GM23248 (cell line): ENCODE measurements around the gene PPP2R5C.

Source experiments
- EZH2 ChIP-seq: fragments of 200-600 bp; sonication (generic); IDR thresholded peaks from 2 replicates; pipeline ENCODE4 v1.6.1; 2018; ENCODE audit warnings: antibody characterized with exemption, mild to moderate bottlenecking; ENCODE audit not compliant: insufficient read depth, poor library complexity, severe bottlenecking
- EZH2phosphoT487 ChIP-seq: fragments of 200-600 bp; sonication (generic); IDR thresholded peaks from 2 replicates; pipeline ENCODE4 v1.6.1; 2018; ENCODE audit warnings: antibody characterized with exemption, moderate library complexity, mild to moderate bottlenecking, low read depth; ENCODE audit not compliant: insufficient read depth

DNA sequence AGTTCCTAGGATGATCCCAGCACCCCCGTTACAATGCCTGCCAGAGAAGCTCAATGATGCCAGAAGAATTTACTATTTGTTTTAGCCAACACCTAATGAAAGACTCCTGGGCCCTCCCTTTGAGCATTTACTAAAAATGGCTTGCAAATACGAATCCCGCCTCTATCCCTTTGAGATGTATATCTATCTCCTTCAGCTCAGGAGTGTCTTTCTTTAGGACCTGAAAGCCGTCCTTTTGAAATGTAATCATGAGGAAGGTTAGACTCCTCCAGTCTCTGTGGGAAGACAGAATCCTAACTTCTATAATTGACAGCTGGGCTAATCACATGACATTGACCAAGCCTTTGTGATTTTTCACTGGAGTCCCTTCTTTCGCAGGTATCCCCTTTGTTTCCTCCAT is 183.7 kb downstream of the PPP2R5C start:
- no peak for TF ChIP-seq EZH2
- no peak for TF ChIP-seq EZH2phosphoT487
